Coronary artery (tissue), 2 donors: Measurements from ENCODE around the gene LDLRAD4.
A peak's percentile ranks its signal among the peaks of the same experiment; 100 is the strongest.

Experiments used
- DNase-seq: peaks from one replicate; pipeline ENCODE4 v3.0.0-alpha.2; 2017; ENCODE audit warnings: low spot score
- H3K27ac ChIP-seq, 2 donors: fragments of 200-600 bp; sonication (generic); one replicate each; pipeline ENCODE4 v1.5.1; 2016 to 2019
- H3K4me3 ChIP-seq: fragments of 200-600 bp; sonication (generic); 2 replicates; pipeline ENCODE4 v1.5.1; 2016; ENCODE audit warnings: mild to moderate bottlenecking, moderate library complexity
- TF ChIP-seq, protein P1 (sequence below): fragments of 200-600 bp; sonication (generic); IDR thresholded peaks from one replicate; pipeline ENCODE4 v1.5.1; 2019; ENCODE audit warnings: antibody characterized with exemption

LDLRAD4 gene

DNA sequence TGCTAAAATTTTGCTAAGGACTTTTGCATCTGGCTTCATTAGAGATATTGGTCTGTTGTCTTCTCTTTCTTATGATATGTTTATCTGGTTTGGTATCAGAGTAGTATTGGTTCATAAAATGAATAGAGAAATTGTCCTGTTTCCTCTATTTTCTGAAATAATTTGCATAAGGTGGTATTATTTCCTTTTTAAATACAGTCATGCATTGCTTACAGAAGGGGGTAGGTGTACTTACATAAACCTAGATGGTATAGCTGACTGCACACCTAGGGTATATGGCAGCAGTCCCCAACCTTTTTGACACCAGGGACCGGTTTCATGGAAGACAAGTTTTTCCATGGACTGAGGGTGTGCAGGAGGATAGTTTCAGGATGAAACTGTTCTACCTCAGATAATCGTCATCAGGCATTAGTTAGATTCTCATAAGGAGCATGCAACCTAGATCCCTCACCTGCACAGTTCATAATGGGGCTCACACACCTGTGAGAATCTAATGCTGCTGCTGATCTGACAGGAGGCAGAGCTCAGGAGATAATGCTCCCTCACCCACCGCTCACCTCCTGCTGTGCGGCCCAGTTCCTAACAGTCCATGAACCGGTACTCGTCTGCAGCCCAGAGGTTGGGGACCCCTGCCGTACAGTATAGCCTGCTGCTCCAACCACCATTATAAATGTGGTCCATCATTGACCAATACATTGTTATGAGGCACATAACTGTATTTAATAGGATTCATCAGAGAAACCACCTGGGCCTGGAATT, 318.6 kb downstream of the LDLRAD4 start:
- peak; percentile 50 for DNase-seq
- no peak overlapping the region for H3K27ac ChIP-seq
- no peak overlapping the region for H3K4me3 ChIP-seq
- TF ChIP-seq, protein P1, sequence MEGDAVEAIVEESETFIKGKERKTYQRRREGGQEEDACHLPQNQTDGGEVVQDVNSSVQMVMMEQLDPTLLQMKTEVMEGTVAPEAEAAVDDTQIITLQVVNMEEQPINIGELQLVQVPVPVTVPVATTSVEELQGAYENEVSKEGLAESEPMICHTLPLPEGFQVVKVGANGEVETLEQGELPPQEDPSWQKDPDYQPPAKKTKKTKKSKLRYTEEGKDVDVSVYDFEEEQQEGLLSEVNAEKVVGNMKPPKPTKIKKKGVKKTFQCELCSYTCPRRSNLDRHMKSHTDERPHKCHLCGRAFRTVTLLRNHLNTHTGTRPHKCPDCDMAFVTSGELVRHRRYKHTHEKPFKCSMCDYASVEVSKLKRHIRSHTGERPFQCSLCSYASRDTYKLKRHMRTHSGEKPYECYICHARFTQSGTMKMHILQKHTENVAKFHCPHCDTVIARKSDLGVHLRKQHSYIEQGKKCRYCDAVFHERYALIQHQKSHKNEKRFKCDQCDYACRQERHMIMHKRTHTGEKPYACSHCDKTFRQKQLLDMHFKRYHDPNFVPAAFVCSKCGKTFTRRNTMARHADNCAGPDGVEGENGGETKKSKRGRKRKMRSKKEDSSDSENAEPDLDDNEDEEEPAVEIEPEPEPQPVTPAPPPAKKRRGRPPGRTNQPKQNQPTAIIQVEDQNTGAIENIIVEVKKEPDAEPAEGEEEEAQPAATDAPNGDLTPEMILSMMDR, result no peak

DNA sequence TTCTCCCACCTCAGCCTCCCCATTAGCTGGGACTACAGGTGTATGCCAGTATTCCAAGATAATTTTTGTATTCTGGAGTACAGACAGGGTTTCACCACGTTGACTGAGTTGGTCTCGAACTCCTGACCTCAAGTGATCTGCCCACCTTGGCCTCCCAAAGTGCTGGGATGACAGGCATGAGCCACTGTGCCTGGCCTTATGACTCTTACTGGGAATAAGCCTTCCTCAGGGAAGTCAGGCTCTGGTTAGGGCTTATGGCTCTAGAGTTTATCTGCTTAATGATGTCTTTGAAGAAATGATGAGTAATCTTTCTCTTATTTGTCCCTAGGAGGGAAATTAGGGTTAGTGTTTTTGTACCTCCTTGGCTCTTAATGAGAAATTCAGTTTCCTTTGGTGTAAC, 320.1 kb downstream of the LDLRAD4 start:
- H3K27ac ChIP-seq, result peak overlapping the region in 1 of 2 donors; percentile 54
- TF ChIP-seq, protein P1, result no peak
- peak; percentile 35 for DNase-seq

DNA sequence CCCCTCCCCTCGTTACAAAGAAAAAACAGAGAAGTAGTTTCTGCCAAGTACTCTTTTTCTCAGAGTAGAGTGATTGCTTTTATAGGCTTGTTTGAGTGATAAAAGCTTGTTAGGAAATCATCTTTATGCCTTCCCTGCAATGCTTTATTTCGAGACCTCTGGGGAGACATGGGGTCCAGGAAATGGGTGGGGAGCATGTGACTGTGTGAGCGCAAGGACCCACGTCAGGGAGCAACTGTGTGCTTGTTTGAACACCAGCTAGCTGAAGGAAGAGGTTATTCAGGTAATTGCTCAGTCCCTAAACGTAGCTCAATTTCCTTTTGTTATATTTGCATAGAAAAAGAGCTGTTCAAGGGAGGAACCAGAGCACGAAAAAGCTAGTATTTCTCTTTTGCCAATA, 320.5 kb downstream of the LDLRAD4 start:
- peak; percentile 74 for DNase-seq
- Histone ChIP-seq H3K27ac (peak overlapping the region in 1 of 2 donors; percentile 54), H3K4me3 (no peak overlapping the region)
- TF ChIP-seq, protein P1, result no peak

More for the DNA sequence above, 320.1 kb downstream of the LDLRAD4 start:
- H3K4me3 ChIP-seq, result no peak overlapping the region

DNA sequence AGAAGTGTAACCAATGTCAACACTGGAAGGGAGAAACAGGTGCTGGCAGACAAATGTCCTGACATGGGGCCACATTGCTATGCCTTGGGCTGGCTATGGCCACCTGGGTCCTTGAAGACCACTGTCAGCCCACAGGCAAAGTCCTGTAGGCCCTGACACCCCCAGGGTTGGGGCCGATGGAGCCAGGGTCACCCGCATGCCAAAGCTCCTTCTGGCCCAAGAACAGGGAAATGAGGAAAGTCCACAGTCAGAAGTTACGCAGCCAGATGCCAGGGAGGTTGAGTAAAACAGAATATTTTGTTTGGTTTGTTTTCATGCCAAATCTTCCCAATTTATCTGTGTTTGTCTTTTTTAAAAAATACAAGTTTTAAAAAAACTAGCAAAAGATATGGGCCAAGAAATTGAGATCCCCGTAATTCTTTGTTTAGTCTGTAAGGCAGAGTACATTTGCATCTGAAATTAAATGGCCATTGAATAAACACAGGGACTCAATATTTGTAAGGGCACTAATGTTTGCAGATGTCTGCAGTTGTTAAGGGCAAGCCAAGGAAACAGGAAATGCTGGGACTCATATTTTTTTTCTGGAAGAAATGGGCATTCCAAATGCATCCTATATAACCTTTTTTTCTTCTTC, 321.4 kb downstream of the LDLRAD4 start:
- TF ChIP-seq, protein P1, result no peak
- Histone ChIP-seq H3K4me3 (no peak overlapping the region), H3K27ac (peak overlapping the region in 1 of 2 donors; percentile 45)
- peak; percentile 62 for DNase-seq

DNA sequence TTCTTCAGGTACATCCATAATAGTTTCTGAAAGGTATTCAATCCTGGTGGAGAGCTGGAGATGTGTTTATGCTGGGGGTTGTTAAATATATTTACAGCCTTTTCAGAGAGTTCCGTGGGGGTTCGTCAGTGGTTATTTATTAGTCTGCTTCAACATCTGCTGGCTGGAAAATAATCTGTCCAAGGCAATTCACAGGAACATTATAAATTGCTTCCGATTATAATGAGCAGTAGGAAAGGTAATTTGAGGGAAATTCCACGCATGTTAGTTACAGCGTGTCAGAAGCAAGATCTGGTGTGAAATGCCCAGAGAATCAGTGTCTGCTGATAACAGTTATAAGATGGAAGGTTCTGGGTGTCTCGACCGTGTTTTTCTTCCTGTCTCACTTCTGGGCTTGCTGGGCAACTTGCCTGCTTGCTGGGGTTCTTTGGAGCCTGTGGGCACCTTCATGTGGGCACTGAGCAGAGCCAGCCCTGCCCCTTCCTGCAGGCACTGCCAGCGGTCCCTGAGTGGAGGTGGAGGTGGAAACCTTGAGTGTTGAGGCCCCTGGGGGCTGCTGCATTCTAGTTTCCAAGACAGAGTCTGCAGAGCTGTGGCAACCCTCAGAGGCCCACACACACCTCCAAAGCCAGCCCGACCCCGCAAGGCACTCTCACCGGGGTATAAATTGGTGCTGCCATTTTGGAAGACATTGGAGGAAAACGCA, 322.1 kb downstream of the LDLRAD4 start:
- peak; percentile 62 for DNase-seq
- Histone ChIP-seq H3K4me3 (no peak overlapping the region), H3K27ac (no peak overlapping the region)
- TF ChIP-seq, protein P1, result no peak

DNA sequence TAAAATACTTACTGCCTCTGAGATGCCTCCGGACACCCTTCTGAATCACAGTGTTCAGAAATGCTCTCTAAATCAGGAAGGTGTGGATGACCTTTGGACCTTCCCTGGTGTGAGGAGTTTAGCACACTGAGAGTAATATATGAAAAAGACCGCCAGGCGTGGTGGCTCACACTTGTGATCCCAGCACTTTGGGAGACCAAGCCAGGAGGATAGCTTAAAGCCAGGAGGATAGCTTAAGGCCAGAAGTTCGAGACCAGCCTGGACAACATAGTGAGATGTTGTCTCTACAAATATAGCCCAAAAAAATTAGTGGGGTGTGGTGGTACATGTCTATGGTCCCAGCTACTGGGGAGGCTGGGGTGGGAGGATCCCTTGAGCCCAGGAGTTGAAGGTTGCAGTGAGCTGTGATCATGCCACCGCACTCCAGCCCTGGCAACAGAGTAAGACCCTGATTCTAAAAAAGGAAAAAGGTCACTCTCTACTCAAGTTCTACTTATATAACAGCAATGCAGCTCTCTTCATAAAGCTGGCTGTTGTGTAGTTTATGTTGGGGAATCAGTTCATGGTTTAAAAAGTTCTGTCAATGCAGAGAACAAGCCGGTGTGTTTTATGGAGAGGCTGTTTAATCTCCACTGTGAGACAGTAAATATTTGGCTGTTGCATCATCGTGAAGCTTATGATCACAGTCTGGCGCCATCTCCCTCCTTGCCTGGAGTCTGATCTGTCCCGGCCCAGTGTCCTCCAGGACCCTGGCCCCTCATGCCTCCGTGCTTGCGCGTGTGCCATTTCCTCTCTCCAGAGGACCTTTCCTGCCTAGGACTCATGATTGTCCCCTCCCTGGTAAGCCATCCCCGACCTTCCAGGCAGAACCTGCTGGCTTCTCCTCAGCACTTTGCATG, 323.3 kb downstream of the LDLRAD4 start:
- DNase-seq, result peak; percentile 38
- no peak overlapping the region for H3K27ac ChIP-seq
- TF ChIP-seq, protein P1, result no peak
- H3K4me3 ChIP-seq, result no peak overlapping the region
